Thyroid gland (tissue), 4 donors: Measurements from ENCODE around the gene ZNF280D.

ENCODE experiments used
- CTCF ChIP-seq, 6 experiments: fragments of 200-600 bp in 3 of 6; fragments of 450-650 bp in 3 of 6; sonication (generic) in 3 of 6; IDR thresholded peaks; one replicate each; pipeline ENCODE4 v1.5.1; 2016 to 2019; ENCODE audit warnings: antibody characterized with exemption in 6 of 6, mild to moderate bottlenecking in 2 of 6, inconsistent platforms in 1 of 6, moderate library complexity in 1 of 6
- POLR2A ChIP-seq, 2 donors: fragments of 450-650 bp; IDR thresholded peaks; one replicate each; pipeline ENCODE4 v1.6.1; 2017; ENCODE audit warnings: antibody characterized with exemption in 2 of 2, mild to moderate bottlenecking in 2 of 2, moderate library complexity in 1 of 2

DNA sequence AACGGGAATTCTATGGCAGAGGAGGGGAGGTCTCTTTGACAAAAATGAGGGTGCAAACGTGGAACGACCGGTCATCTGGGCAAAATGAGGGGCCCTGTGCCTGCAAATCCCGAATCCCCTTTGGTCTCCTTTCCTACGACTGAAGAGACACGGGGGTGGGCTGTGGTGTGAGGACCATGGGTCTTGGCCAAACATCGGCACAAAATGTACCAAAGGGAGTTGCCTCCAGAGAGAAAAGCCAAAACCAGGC lies 498 bp downstream of the ZNF280D start:
- TF ChIP-seq CTCF (IDR thresholded peaks at IDR 0.05) (no peak), POLR2A (IDR thresholded peaks at IDR 0.05) (no peak)
